Measurements from ENCODE around the gene SCAMP4.
A peak's percentile ranks its signal among the peaks of the same experiment; 100 is the strongest.
"Not testable (repeated sequence)": the region's sequence is repeated elsewhere in the genome, so short reads cannot be mapped to it uniquely, and the experiment has no call there.

Gene SCAMP4

GRCh38 chr19:1884719-1885334 lies 20.4 kb upstream of the SCAMP4 start:
- no peak for DNase-seq (ENCODE audit: low read depth, low spot score)
- H3K4me3 ChIP-seq (ENCODE audit: low read depth, low read length) = peak overlapping the region; percentile 80
- POLR2A ChIA-PET = interaction anchor here (0.6 to 0.7 kb wide), 2 partner anchors 9 to 17 kb away, joined by 3 to 6 read pairs; no protein-coding TSS in a partner anchor
- no peak for TF ChIP-seq CTCF (IDR thresholded peaks at IDR 0.05; ENCODE audit: insufficient read depth, low read length, missing control alignments)
- CTCF ChIA-PET = interaction anchor here (1.7 to 3.9 kb wide), 2 partner anchors 12 to 46 kb away, joined by 3 to 14 read pairs; no protein-coding TSS in a partner anchor

GRCh38 chr19:1885398-1886119 lies 19.6 kb upstream of the SCAMP4 start, which contains the start of gene ABHD17A:
Gene ABHD17A, minus strand, starts transcription at chr19:1885496. Its CDS starts 3,930 bp downstream, at chr19:1881566.
- peak within 1 kb of the TSS; percentile 80 for H3K4me3 ChIP-seq (ENCODE audit: low read depth, low read length)
- CTCF ChIA-PET = interaction anchor here (1.7 to 3.9 kb wide), 2 partner anchors 12 to 45 kb away, joined by 3 to 14 read pairs; no protein-coding TSS in a partner anchor
- POLR2A ChIA-PET = interaction anchor here (0.6 to 0.7 kb wide), 2 partner anchors 9 to 16 kb away, joined by 3 to 6 read pairs; no protein-coding TSS in a partner anchor
- not testable (repeated sequence) for DNase-seq (ENCODE audit: low read depth, low spot score)

- H3K4me3 ChIP-seq (ENCODE audit: low read depth, low read length); POLR2A ChIA-PET; DNase-seq (ENCODE audit: low read depth, low spot score): not testable (repeated sequence)
- CTCF ChIA-PET = interaction anchor here (1.7 to 3.9 kb wide), 2 partner anchors 11 to 44 kb away, joined by 3 to 14 read pairs; no protein-coding TSS in a partner anchor
Measured at GRCh38 chr19:1886360-1886759, 18.8 kb upstream of the SCAMP4 start.

GRCh38 chr19:1888385-1888784 lies 16.8 kb upstream of the SCAMP4 start:
- POLR2A ChIA-PET = no interaction called here
- DNase-seq (ENCODE audit: low read depth, low spot score) = no peak
- no peak overlapping the region for H3K4me3 ChIP-seq (ENCODE audit: low read depth, low read length)
- CTCF ChIA-PET = interaction anchor here (1.5 to 1.9 kb wide), 2 partner anchors 9 to 27 kb away, joined by 4 read pairs; no protein-coding TSS in a partner anchor
- no peak for TF ChIP-seq CTCF (IDR thresholded peaks at IDR 0.05; ENCODE audit: insufficient read depth, low read length, missing control alignments)

- H3K4me3 ChIP-seq (ENCODE audit: low read depth, low read length) = no peak overlapping the region
- ChIA-PET CTCF (interaction anchor here (1.5 kb wide), 1 partner anchor 26 kb away, joined by 4 read pairs; no protein-coding TSS in a partner anchor), POLR2A (no interaction called here)
- TF ChIP-seq CTCF (IDR thresholded peaks at IDR 0.05; ENCODE audit: insufficient read depth, low read length, missing control alignments) = no peak
- no peak for DNase-seq (ENCODE audit: low read depth, low spot score)
Measured at GRCh38 chr19:1889907-1890306, 15.3 kb upstream of the SCAMP4 start.

- no peak for DNase-seq (ENCODE audit: low read depth, low spot score)
- POLR2A ChIA-PET = no interaction called here
- CTCF ChIA-PET = interaction anchor here (1.5 kb wide), 1 partner anchor 10 kb away, joined by 3 read pairs; no protein-coding TSS in a partner anchor
- no peak for TF ChIP-seq CTCF (IDR thresholded peaks at IDR 0.05; ENCODE audit: insufficient read depth, low read length, missing control alignments)
- no peak overlapping the region for H3K4me3 ChIP-seq (ENCODE audit: low read depth, low read length)
Measured at GRCh38 chr19:1893791-1894190, 11.4 kb upstream of the SCAMP4 start.

GRCh38 chr19:1896508-1896907 lies 8.7 kb upstream of the SCAMP4 start:
- ChIA-PET CTCF (interaction anchor here (2.6 kb wide), 1 partner anchor 12 kb away, joined by 14 read pairs; the partner anchor contains the start of gene ABHD17A), POLR2A (no interaction called here)
- no peak for TF ChIP-seq CTCF (IDR thresholded peaks at IDR 0.05; ENCODE audit: insufficient read depth, low read length, missing control alignments)
- no peak overlapping the region for H3K4me3 ChIP-seq (ENCODE audit: low read depth, low read length)
- no peak for DNase-seq (ENCODE audit: low read depth, low spot score)

Measured in AG04449 (cell line).